Measurements from ENCODE around the gene RWDD2A.

- TF ChIP-seq, protein P1, sequence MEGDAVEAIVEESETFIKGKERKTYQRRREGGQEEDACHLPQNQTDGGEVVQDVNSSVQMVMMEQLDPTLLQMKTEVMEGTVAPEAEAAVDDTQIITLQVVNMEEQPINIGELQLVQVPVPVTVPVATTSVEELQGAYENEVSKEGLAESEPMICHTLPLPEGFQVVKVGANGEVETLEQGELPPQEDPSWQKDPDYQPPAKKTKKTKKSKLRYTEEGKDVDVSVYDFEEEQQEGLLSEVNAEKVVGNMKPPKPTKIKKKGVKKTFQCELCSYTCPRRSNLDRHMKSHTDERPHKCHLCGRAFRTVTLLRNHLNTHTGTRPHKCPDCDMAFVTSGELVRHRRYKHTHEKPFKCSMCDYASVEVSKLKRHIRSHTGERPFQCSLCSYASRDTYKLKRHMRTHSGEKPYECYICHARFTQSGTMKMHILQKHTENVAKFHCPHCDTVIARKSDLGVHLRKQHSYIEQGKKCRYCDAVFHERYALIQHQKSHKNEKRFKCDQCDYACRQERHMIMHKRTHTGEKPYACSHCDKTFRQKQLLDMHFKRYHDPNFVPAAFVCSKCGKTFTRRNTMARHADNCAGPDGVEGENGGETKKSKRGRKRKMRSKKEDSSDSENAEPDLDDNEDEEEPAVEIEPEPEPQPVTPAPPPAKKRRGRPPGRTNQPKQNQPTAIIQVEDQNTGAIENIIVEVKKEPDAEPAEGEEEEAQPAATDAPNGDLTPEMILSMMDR (IDR thresholded peaks at IDR 0.05): no peak
- TF ChIP-seq POLR2A (IDR thresholded peaks at IDR 0.05): no peak
These were observed 39.2 kb upstream of the RWDD2A start for GRCh38 chr6:83153883-83154521.
